Hematopoietic multipotent progenitor cell treated with erythropoietin and hydrocortisone succinate and interleukin-3 and kit ligand, for 17 days (in vitro differentiated cells): Measurements from ENCODE around the gene GTF3C2.

Experiments used
- DNase-seq: peaks from one replicate; pipeline ENCODE4 v3.0.0-alpha.2; 2015; ENCODE audit warnings: low spot score

The GTF3C2 gene, protein sequence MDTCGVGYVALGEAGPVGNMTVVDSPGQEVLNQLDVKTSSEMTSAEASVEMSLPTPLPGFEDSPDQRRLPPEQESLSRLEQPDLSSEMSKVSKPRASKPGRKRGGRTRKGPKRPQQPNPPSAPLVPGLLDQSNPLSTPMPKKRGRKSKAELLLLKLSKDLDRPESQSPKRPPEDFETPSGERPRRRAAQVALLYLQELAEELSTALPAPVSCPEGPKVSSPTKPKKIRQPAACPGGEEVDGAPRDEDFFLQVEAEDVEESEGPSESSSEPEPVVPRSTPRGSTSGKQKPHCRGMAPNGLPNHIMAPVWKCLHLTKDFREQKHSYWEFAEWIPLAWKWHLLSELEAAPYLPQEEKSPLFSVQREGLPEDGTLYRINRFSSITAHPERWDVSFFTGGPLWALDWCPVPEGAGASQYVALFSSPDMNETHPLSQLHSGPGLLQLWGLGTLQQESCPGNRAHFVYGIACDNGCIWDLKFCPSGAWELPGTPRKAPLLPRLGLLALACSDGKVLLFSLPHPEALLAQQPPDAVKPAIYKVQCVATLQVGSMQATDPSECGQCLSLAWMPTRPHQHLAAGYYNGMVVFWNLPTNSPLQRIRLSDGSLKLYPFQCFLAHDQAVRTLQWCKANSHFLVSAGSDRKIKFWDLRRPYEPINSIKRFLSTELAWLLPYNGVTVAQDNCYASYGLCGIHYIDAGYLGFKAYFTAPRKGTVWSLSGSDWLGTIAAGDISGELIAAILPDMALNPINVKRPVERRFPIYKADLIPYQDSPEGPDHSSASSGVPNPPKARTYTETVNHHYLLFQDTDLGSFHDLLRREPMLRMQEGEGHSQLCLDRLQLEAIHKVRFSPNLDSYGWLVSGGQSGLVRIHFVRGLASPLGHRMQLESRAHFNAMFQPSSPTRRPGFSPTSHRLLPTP

DNA sequence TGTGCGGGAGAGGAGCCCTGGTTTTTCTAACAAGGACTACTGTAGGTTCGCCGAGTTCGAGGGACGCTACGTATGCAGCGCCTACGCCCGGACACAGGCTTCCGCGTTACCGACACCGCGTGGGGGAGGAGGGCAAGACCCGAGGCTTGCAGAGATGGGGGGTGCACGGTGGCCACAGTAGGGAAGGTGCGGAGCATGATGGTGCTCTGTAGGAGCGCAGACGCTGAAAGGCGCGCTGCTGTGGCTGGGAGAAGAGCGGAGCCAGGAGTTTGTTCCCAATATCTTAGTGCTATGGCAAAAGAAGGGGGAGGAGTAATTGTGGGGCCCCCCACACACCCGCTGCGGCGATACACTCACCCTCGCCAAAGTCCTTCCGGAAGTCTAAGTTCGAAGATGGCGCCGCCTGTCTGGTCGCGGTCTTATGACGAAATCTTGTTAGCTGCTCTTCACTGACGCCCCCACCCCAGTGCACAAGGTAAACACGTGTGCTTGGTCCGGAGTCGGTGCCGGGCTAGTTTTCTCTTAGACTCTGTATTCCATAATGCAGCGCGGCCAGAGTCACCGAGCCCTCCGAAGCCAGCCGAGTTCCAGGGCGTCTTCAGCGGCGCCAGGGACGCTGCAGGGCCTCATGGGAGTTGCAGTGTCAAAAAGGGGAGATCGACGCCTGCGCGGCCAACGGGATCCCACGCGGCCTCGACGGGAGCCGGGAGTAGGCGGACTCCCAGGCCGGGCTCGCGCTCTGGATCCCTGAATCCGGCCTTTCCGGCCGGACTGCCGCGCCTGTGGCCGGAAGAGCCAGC, at the start of gene GTF3C2:
Gene GTF3C2 (minus strand): TSS at position 383 of the 800 bp plus-strand sequence. CDS start 13,210 bp downstream, outside the sequence.
- peak; percentile 95 for DNase-seq

DNA sequence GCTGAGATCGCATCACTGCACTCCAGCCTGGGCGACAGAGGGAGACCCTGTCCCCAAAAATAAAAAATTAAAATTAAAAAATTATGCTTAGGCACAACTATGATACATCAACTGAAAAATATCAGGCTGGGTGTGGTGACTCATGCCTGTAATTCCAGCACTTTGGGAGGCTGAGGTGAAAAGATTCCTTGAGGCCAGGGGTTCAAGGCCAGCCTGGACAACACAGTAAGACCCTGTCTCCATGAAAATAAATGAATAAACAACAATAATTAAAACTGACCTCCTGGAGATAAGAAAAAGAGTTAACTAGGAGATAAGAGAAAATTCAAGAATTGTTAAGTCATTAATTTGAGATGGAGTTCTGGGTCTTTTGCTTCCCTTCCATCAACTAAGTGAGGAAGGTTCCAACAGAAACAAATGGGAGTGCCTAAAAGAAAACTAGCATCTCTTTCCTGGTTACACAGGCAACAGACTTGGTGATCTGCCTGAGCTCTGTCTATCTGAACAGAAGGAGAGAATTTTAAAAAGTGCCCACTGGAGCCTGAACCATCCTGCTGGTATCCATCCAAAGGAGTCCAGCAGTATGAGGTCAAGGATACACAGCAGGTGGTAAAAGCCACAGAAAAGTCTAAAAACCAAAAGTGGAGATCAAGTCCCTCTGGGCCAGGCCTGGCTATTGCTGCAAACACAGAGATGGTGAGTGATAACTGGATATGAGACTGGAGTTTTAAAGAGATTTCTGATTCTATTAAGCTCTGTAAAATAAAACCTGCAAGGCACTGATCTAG, 44.0 kb upstream of the GTF3C2 start:
- DNase-seq: no peak

DNA sequence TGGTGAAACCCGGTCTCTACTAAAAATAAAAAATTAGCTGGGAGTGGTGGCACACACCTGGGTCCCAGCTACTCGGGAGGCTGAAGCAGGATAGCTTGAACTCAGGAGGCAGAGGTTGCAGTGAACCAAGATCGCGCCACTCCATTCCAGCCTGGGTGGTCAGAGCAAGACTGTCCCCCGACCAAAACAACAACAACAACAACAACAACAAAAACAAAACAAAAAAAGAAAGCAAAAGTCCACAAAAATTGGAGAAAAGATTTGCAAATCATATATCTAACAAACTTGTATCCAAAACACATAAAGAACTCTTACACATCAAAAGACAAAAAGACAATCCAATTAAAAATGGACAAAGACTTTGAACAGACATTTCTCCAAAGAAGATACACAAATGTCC, 42.4 kb upstream of the GTF3C2 start:
- no peak for DNase-seq

DNA sequence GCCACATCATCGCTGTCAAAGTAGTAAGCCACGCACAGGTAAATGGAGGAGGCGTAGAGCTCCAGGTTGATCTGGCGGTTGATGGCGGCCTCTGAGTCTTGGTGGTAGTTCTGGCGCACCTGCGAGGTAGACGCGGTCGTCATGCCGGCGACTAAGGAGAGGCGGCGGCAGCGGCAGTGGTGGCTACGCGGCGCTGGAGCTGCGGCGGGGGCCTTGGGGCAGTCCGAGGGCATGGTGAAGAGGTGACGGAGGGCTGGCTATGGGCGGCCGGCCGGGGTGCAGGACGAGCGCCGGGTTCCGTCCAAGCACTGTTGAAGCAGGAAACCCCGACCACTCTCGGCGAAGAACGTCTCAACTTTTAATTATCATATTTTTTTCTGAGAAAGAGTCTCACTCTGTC, 36.7 kb upstream of the GTF3C2 start:
- DNase-seq: no peak

DNA sequence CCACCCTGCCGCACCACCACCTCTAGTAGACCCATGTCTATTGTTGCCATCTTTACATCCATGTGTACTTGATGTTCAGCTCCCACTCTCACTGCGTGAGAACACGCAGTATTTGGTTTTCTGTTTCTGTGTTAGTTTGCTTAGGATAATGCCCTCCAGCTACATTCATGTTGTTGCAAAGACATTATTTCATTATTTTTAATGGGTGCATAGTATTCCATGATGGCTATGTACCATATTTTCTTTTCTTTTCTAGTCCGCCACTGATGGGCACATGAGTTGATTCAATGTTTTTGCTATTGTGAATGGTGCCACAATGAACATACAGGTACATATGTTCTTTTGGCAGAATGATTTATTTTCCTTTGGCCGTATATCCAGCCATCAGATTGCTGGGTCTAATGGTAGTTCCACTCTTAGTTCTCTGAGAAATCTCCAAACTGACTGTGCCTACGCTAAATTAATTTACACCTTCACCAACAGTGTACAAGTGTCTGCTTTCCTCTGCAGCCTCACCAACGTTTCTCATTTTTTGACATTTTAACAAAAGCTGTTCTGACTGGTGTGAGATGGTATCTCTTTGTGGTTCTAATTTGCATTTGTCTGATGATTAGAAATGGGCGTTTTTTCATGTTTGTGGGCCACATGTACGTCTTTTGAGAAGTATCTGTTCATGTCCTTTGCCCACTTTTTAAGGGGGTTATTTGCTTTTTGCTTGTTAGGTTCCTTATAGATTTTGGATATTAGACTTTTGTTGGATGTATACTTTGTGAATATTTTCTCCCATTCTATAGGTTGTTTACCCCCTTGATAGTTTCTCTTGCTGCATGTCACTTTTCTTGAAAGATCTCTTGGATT, 34.5 kb upstream of the GTF3C2 start:
- no peak for DNase-seq

DNA sequence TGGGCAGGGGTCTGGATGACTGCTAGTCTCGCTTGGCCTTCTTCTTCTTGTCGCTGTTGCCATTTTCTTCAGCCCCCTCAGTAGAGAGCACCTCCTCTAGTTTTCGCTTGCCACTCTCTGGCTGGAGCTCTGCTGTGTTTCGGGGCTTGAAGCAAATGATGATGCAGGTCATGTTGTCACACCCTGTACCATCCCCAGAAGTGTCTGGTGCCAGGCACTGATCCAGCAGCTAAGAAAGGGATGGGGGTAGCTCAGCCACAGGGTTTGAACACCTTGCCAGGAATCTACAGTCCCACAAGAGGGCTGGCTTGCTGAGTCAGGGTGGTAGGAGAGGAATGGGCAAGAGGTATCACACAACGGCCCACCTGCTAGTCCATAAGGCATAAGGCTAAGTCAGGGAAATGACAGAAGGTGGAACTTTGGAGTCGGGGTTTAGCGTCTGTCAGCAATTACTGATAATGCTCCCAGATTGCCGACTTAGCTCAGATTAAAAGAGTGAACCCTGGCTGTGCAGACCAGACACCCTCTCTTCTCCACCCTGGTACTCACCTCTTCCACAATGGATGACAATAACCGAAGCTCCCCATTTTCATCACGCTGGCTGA, 25.1 kb upstream of the GTF3C2 start:
- DNase-seq: no peak

DNA sequence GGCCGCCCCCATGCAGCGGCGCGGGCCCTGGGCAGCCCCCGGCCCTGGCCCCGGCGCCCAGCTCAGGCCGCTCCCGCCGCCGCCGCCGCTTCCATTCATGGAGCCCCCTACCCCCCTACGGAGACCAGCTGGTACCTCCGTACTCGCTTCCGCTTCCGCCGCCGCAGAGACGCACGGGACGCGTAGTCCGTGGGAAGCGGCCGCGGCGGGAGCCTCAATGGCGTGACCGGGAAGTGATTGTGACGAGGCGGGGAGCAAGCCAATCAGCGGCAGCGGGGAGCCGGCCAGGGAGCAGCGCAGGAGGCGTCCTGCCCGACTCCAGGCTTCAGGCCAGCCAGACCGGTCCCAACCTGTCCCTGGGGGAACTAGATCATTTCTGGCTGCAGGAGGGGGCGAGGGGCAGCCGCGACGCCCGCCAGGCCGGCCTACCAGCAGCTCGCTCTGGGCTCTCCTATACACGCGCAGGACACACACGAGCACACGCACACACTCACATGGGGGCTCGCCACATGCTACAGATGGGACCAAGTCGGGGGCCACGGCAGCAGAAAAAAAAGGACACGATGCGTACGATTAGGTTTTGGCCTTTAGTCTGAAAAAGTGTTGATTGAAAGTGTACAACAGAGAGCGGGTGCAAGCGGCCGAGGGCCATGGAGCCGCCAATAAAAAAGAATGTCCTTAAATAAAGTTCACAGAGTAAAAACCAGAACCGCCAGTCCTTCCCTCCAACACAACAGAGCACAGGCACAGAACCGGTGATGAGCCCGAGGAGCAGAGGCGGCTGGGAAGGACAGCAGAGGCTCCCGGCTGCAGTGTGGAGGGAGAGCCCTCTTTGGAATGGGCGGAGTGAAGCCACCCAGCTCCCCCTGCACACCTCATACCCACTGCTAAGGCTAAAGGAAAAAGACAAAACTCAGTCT, 24.3 kb upstream of the GTF3C2 start, which contains the start of gene ZNF513:
Gene ZNF513 (minus strand): TSS at position 109 of the 920 bp plus-strand sequence. CDS start 208 bp downstream, outside the sequence.
- DNase-seq: peak; percentile 84

DNA sequence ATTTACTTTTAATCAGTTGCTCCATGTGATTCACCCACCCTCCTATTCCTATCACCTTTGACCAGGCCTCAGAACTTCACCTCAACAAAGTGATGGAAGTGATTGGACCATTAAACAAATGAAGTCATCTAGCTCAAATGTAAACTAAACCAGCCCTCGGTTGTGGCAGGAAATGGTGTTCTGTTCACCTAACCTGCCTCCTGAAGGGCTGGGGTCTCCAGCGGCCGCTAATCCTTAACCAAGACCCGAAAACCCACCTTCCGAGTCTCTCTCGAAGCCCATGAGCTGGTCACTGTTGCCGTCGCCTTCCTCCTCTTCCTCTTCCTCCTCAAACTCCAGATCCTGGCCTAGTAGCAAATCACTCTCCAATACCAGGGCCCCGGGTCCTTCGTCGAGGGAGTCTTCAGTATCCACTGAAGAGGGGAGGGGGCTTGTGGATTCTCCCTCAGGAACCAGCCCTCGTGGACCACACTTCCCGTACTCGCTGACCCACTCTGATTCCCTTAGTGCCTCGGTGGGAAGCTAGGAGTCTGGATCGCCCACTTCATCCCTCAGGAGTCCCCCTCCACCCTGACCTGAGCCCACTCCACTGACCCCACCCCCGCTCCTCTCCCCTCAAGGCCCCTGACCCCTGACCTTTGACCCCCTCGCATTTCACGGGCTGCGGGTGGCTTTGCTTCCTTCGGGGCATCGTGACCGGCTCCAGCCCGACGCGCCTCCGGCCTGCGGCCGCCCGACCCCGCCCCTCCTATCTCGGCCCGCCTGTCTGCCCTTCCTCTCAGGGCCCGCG, 23.5 kb upstream of the GTF3C2 start:
- peak; percentile 32 for DNase-seq

DNA sequence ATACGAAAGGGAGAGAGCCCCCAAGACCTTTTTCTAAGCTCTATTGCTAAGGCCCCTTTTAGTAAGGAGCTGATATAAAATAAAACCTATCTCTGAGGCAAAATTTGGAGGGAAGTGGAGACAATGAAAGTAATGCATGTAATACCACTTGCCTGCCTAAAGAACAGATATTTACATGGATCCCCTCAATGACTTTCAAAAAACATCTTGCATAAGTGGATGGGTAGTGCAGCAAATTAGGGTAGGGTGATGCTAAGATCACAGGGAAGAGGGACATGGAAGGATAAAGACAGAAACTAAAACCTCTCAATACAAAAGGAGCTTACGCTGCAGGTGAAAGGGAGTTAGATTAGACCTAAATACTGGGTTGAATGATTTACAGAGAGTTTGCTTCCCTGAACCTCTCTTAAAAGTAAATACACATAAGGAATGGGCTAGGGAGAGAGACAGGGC, 22.8 kb upstream of the GTF3C2 start:
- DNase-seq: peak; percentile 21

DNA sequence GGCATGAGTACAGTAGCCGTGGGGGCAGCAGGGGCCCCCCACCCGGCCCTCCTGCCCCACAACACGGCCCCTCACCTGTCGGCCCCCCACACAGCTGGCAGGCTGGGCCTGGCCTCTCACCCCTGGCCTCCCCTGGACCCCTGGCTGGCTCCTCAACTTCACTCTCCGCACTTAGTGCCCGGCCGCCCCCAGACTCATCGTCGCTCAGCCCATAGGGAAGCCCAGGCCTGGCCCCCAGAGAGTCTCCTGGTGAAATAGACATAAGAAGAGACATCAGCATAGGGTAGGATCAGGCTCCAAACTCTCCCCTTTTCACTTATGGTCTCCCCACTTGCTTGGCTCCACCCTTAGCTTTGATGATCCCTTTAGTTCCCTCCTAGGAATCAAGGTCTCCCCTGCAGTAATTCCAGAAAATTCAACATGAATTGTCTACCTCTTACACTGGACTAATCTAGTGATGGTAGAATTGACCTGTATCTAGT, 22.3 kb upstream of the GTF3C2 start:
- no peak for DNase-seq

DNA sequence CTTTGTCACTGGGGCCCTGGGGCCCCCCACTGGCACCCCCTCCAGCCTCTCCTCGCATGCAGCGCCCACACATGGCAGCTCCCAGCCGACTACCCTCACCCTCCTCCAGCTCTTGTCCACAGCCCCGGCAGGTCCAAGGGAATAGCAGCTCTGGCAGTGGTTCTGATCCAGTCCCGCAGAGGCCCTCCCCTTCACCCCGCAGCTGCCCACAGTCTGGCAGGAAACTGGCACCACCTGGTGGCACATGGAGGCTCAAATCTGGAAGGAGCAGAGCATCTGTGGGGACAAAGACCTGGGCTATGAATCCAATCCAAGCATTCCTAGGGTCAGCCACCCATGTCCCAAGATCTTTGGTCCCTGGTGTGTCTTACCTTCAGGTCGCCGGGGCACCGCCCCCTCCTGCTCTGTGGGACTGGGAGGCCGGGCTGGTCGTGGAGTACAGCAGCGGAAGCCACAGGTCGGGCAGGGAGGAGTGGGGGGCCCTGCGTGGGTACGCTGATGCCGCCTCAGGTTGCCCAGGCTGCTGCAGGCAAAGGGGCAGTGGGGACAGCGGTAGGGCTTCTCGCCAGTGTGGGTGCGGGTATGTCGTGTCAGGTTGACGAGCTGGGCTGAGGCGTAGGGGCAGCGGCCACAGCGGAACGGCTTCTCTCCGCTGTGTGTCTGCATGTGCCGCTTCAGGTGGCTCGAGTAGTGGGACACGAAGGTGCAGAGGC, 21.7 kb upstream of the GTF3C2 start:
- DNase-seq: no peak

DNA sequence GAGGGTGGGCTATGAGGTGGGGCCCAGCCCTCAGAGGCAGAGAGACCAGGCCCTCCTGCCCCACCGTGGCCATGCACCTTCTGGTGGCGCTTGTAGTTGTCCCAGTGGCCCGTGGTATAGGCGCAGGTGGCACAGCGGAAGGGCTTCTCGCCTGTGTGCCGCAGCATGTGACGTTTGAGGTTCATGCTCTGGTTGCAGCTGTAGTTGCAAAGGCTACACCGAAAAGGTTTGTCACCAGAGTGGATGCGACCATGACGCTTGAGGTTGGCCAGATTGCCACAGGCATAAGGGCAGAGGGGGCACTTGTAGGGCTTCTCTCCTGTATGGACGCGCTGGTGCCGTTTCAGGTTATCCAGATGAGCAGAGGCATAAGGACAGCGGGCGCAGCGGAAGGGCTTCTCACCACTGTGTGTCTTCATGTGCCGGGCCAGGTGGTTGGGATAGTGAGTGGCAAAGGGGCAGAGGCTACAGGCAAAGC, 21.1 kb upstream of the GTF3C2 start:
- DNase-seq: no peak

DNA sequence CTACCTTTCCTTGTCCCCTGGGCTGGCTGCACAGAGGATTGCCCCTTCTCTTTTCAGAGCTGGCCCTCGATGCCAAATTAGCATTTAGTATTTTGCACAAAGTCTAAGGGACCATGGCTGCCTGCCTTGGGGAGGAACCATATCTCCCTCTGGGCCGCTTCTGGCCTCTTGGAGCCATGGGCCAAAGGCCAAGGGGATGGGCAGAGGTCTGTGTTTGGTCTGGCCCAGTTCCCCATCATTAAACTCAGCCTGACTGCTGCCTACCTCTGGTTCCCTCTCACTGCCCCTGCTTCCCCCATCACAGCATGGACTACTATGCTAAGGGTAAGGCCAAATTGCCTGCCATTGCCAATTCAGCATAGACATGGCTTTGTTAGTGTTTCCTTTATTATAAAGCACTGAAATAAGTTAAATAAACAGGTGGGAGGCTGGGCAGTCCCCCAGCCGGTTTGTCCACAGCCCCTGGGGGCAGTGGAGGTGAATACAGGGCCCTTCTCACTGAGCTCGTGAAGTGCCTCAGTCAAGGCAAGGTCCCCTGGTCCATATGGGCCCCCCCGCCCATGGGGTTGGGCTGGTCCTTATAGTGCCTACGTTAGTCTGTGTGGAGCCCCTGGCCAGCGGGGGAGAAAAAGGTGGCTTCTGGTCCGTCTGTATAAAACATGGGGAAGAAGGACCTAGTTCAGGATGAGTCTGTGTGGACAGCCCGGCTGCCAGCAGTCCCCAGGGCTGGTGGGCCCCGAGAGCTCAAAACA, 20.5 kb upstream of the GTF3C2 start:
- no peak for DNase-seq

DNA sequence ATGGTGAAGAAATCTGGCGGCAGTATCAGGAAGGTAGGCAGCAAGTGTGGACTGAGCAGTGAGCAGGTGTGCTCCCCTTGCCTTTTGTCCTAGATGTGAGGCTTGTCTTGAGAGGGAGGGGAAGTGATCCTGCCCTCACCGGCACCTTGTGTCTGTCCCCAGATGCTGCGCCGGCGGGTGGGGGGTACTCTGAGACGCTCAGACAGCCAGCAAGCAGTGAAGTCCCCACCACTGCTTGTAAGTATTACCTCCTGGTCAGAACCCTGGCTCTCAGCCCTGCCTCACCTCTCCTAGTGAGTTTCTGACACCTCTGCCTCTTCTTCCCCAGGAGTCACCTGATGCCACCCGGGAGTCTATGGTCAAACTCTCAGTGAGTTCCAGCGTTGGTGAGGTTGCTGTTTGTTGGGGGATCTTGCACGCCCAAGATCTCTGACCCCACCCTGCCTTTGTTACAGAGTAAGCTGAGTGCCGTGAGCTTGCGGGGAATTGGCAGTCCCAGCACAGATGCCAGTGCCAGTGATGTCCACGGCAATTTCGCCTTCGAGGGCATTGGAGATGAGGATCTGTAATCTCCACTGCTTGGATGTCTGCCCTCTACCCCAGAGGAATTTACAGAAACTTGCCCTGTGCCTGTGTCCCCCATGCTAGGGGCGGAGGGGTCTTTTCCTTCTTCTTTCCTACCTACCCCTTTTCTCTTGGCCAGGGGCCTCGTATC, 19.7 kb upstream of the GTF3C2 start:
- DNase-seq: no peak

DNA sequence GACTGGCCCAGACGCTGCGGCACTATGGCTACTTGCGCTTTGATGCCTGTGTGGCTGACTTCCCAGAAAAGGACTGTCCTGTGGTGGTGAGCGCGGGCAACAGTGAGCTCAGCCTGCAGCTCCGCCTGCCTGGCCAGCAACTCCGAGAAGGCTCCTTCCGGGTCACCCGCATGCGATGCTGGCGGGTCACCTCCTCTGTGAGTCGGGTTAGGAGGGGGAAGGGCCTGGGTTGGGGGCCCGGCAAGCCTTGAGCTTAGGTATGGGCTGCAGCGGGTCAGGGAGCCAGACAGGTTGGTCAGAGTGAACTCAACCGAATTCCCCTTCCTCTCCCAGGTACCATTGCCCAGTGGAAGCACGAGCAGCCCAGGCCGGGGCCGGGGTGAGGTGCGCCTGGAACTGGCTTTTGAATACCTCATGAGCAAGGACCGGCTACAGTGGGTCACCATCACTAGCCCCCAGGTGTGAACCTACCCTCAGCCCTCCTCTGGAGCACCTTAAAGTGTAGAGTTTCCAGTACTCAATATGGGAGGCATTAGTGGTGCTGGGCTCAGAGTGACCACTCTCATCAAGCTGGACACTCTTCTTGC, 19.0 kb upstream of the GTF3C2 start:
- DNase-seq: no peak
